ENCODE measurements around the gene PFDN4.

PFDN4 gene

DNA sequence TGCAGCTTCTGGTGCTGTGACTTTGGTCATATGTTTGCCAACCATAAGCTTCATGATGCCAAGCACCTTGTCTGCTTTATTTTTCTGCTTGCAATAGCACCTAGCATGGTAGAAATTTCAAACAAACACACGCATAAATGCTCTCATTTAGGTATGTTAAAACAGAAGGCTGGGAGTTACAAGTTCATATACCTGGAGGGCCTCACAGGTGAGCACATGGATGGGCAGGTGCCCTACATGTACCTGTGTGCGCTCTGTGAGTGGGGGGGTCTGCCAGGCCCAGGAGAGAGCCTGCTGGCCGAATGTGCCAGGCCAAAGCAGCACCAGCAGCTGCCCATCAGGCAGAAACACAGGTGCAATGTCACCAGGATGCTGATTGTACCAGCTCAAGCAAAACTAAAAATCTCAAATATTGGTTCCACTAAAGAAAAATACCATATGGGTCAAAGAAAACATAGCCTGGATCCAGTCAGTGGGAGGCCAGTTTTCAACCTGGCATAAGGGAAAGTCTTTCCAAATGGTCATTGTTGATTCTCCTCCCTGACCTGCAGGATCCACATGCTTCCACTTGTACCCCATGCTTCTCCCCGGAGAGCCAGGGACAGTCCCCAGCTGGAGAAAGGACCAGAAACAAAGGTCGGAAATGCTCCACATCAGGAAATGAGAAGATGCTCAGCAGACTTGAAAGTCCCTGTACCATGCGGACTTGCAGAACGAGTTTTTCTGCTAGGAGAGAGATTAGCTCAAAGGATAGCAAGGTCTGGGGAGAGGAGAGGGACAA, 7.2 kb upstream of the PFDN4 start:
- H3K4me2 ChIP-seq (ENCODE audit: insufficient read depth, low read length), result no peak overlapping the region
- H3K9ac ChIP-seq (ENCODE audit: low read depth, low read length), result no peak overlapping the region
- H3K27ac ChIP-seq (ENCODE audit: low read length), result no peak overlapping the region
- TF ChIP-seq, protein P1, sequence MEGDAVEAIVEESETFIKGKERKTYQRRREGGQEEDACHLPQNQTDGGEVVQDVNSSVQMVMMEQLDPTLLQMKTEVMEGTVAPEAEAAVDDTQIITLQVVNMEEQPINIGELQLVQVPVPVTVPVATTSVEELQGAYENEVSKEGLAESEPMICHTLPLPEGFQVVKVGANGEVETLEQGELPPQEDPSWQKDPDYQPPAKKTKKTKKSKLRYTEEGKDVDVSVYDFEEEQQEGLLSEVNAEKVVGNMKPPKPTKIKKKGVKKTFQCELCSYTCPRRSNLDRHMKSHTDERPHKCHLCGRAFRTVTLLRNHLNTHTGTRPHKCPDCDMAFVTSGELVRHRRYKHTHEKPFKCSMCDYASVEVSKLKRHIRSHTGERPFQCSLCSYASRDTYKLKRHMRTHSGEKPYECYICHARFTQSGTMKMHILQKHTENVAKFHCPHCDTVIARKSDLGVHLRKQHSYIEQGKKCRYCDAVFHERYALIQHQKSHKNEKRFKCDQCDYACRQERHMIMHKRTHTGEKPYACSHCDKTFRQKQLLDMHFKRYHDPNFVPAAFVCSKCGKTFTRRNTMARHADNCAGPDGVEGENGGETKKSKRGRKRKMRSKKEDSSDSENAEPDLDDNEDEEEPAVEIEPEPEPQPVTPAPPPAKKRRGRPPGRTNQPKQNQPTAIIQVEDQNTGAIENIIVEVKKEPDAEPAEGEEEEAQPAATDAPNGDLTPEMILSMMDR (IDR thresholded peaks at IDR 0.05; ENCODE audit: borderline replicate concordance, extremely low read depth, low read length, poor library complexity, severe bottlenecking), result no peak
- no peak for TF ChIP-seq EZH2 (IDR thresholded peaks at IDR 0.05; ENCODE audit: borderline replicate concordance, low read depth, low read length, severe bottlenecking)
- H2AFZ ChIP-seq (ENCODE audit: low read depth, low read length), result no peak overlapping the region
- H4K20me1 ChIP-seq (ENCODE audit: insufficient read depth, low read length), result no peaks in the 10 kb centered on the region
- no peaks in the 10 kb centered on the region for H3K36me3 ChIP-seq (ENCODE audit: insufficient read depth, low read length)
- DNase-seq (no peak), ATAC-seq (ENCODE audit: insufficient read depth, low read depth) (no peak)
- no peaks in the 10 kb centered on the region for H3K4me1 ChIP-seq (ENCODE audit: insufficient read depth, low read length)
- no peaks in the 10 kb centered on the region for H3K9me3 ChIP-seq (ENCODE audit: insufficient read depth, low read length, severe bottlenecking)
- H3K4me3 ChIP-seq (ENCODE audit: low read depth in 1 of 2, low read length in 2 of 2), result no peak overlapping the region
- peaks cover 17% of the 10 kb centered on the region for H3K27me3 ChIP-seq (ENCODE audit: insufficient read depth, low read length, poor library complexity)
- no peaks in the 10 kb centered on the region for H3K79me2 ChIP-seq (ENCODE audit: insufficient read depth, low read length)

DNA sequence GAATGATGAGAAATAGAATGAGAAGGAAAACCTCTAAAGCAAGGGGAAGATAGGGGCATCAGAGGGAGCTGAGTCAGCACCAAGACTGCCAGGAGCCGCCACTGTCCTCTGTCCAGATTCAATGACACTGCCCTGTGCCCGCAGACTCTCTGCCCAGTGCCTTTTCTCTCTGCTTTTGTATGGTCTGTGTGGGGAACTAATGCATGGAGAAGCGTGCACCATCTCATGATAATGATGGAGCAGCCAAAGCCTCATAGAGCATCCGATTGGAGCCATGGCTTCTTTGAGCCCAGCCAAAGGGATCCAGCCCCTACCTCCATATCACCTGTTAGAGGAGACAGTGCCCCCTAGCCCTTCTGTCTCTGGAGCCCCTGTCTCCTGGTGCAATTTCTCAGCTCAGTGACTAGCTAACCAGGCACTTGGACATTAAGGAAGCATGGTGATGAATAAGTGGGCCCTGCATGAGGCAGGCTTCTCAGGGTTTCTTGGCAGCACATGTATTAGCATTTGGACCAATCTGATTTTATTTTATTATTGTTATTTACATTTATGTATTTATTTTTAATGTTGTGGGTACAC, 6.5 kb upstream of the PFDN4 start:
- H3K27me3 ChIP-seq (ENCODE audit: insufficient read depth, low read length, poor library complexity), result peaks cover 24% of the 10 kb centered on the region
- H3K36me3 ChIP-seq (ENCODE audit: insufficient read depth, low read length), result no peaks in the 10 kb centered on the region
- H3K4me1 ChIP-seq (ENCODE audit: insufficient read depth, low read length), result no peaks in the 10 kb centered on the region
- no peak overlapping the region for H3K4me3 ChIP-seq (ENCODE audit: low read depth in 1 of 2, low read length in 2 of 2)
- H3K9ac ChIP-seq (ENCODE audit: low read depth, low read length), result no peak overlapping the region
- DNase-seq (no peak), ATAC-seq (ENCODE audit: insufficient read depth, low read depth) (no peak)
- H3K79me2 ChIP-seq (ENCODE audit: insufficient read depth, low read length), result no peaks in the 10 kb centered on the region
- TF ChIP-seq, protein P1 (IDR thresholded peaks at IDR 0.05; ENCODE audit: borderline replicate concordance, extremely low read depth, low read length, poor library complexity, severe bottlenecking), result no peak
- TF ChIP-seq EZH2 (IDR thresholded peaks at IDR 0.05; ENCODE audit: borderline replicate concordance, low read depth, low read length, severe bottlenecking), result no peak
- no peaks in the 10 kb centered on the region for H3K9me3 ChIP-seq (ENCODE audit: insufficient read depth, low read length, severe bottlenecking)
- no peak overlapping the region for H3K27ac ChIP-seq (ENCODE audit: low read length)
- no peak overlapping the region for H2AFZ ChIP-seq (ENCODE audit: low read depth, low read length)
- no peak overlapping the region for H3K4me2 ChIP-seq (ENCODE audit: insufficient read depth, low read length)
- H4K20me1 ChIP-seq (ENCODE audit: insufficient read depth, low read length), result no peaks in the 10 kb centered on the region

GRCh38 chr20:54203281-54203680, 4.6 kb upstream of the PFDN4 start:
- TF ChIP-seq, protein P1 (IDR thresholded peaks at IDR 0.05; ENCODE audit: borderline replicate concordance, extremely low read depth, low read length, poor library complexity, severe bottlenecking), result no peak
- TF ChIP-seq EZH2 (IDR thresholded peaks at IDR 0.05; ENCODE audit: borderline replicate concordance, low read depth, low read length, severe bottlenecking), result no peak
- Histone ChIP-seq H3K36me3 (ENCODE audit: insufficient read depth, low read length) (no peaks in the 10 kb centered on the region; the same call in 1 of the 2 replicates), H3K4me2 (ENCODE audit: insufficient read depth, low read length) (no peak overlapping the region), H3K4me1 (ENCODE audit: insufficient read depth, low read length) (peaks cover 6% of the 10 kb centered on the region), H4K20me1 (ENCODE audit: insufficient read depth, low read length) (no peaks in the 10 kb centered on the region), H3K27me3 (ENCODE audit: insufficient read depth, low read length, poor library complexity) (peaks cover 20% of the 10 kb centered on the region), H3K79me2 (ENCODE audit: insufficient read depth, low read length) (peaks cover 4% of the 10 kb centered on the region), H3K4me3 (ENCODE audit: low read depth in 1 of 2, low read length in 2 of 2) (no peak overlapping the region), H3K27ac (ENCODE audit: low read length) (no peak overlapping the region), H3K9ac (ENCODE audit: low read depth, low read length) (no peak overlapping the region), H3K9me3 (ENCODE audit: insufficient read depth, low read length, severe bottlenecking) (no peaks in the 10 kb centered on the region), H2AFZ (ENCODE audit: low read depth, low read length) (no peak overlapping the region)
- no peak for DNase-seq
- no peak for ATAC-seq (ENCODE audit: insufficient read depth, low read depth)
